Body of pancreas (tissue), 4 donors: ENCODE measurements around the gene ATE1.

Source experiments
- POLR2A ChIP-seq, 3 donors: fragments of 450-650 bp; IDR thresholded peaks; one replicate each; pipeline ENCODE4 v1.6.1; 2016; ENCODE audit warnings: antibody characterized with exemption in 3 of 3, mild to moderate bottlenecking in 2 of 3
- TF ChIP-seq, protein P1 (sequence below), 7 experiments: fragments of 450-650 bp in 4 of 7; fragments of 200-600 bp in 3 of 7; sonication (generic) in 3 of 7; IDR thresholded peaks; one replicate each; pipeline ENCODE4 v1.5.1; 2016 to 2019; ENCODE audit warnings: antibody characterized with exemption in 7 of 7

DNA sequence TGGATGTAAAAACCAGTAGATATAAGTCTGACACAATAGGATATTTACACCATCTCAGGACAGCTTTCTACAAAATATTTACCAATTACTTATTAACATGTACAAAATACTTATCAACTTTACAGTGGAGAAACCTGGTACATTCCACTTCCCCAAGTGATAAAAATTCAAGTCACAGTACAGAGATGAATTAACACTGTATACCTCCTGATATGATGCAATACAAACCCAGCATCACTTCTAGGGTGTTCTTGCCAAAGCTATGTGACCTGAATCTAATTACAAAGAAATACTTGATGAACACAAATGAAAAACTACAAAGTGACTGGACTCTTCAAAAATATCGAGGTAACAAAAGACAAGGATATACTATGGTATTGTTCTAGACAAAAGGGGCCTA lies 173.2 kb downstream of the ATE1 start:
- TF ChIP-seq, protein P1, sequence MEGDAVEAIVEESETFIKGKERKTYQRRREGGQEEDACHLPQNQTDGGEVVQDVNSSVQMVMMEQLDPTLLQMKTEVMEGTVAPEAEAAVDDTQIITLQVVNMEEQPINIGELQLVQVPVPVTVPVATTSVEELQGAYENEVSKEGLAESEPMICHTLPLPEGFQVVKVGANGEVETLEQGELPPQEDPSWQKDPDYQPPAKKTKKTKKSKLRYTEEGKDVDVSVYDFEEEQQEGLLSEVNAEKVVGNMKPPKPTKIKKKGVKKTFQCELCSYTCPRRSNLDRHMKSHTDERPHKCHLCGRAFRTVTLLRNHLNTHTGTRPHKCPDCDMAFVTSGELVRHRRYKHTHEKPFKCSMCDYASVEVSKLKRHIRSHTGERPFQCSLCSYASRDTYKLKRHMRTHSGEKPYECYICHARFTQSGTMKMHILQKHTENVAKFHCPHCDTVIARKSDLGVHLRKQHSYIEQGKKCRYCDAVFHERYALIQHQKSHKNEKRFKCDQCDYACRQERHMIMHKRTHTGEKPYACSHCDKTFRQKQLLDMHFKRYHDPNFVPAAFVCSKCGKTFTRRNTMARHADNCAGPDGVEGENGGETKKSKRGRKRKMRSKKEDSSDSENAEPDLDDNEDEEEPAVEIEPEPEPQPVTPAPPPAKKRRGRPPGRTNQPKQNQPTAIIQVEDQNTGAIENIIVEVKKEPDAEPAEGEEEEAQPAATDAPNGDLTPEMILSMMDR (IDR thresholded peaks at IDR 0.05) = no peak
- TF ChIP-seq POLR2A (IDR thresholded peaks at IDR 0.05) = no peak
